Measurements from ENCODE around the gene TCF21.

DNA sequence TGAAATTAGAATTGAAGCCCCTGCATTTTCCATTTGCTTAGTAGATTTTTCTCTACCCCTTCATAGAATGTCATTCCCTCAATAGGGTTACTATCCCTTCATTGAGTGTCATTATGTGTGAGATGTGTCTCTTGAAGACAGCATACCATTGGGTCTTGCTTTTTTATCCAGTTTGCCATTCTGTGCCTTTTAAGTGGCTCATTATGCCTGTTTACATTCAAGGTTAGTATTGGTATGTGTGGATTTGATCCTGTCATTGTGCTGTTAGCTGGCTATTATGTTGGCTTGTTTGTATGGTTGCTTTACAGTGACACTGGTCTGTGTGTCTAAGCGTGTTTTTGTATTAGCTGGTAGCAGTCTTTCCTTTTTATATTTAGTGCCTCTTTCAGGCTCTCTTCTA, 25.7 kb upstream of the TCF21 start:
- TF ChIP-seq GATA2 (IDR thresholded peaks at IDR 0.05; ENCODE audit: low read depth, low read length) (no peak), GATA3 (IDR thresholded peaks at IDR 0.05; ENCODE audit: low read depth, low read length) (no peak)
